DOHH2 (cell line): ENCODE measurements around the gene MYD88.

Experiments
- H3F3A ChIP-seq: fragments of 200-600 bp; sonication (generic), shearing (Covaris generic); 2 replicates; pipeline ENCODE4 v1.6.0; 2016; ENCODE audit warnings: antibody characterized with exemption, mild to moderate bottlenecking; ENCODE audit not compliant: control insufficient read depth, insufficient read depth
- H3K27ac ChIP-seq: fragments of 200-600 bp; sonication (generic); 2 replicates; pipeline ENCODE4 v1.5.1; 2014; ENCODE audit warnings: low read depth, mild to moderate bottlenecking, low read length, moderate library complexity
- H3K27me3 ChIP-seq: fragments of 200-600 bp; sonication (generic); 2 replicates; pipeline ENCODE4 v1.6.1; 2014; ENCODE audit warnings: mild to moderate bottlenecking, low read length, mixed read lengths; ENCODE audit not compliant: control insufficient read depth
- H3K36me3 ChIP-seq: fragments of 200-600 bp; sonication (generic); 2 replicates; pipeline ENCODE4 v1.6.1; 2014; ENCODE audit warnings: mild to moderate bottlenecking, low read length, moderate library complexity, mixed read lengths; ENCODE audit not compliant: control insufficient read depth
- H3K4me1 ChIP-seq: fragments of 200-600 bp; sonication (generic); 2 replicates; pipeline ENCODE4 v1.6.1; 2014; ENCODE audit warnings: mild to moderate bottlenecking, low read length, mixed read lengths; ENCODE audit not compliant: control insufficient read depth
- H3K4me2 ChIP-seq: fragments of 200-600 bp; sonication (generic); 2 replicates; pipeline ENCODE4 v1.6.0; 2014; ENCODE audit warnings: mild to moderate bottlenecking, low read length, moderate library complexity
- H3K4me3 ChIP-seq: fragments of 200-600 bp; sonication (generic); 2 replicates; pipeline ENCODE4 v1.5.1; 2014; ENCODE audit warnings: mild to moderate bottlenecking, low read length, mixed read lengths
- H3K79me2 ChIP-seq: fragments of 200-600 bp; sonication (generic); 2 replicates; pipeline ENCODE4 v1.6.1; 2014; ENCODE audit warnings: mild to moderate bottlenecking, low read length, mixed read lengths; ENCODE audit not compliant: control insufficient read depth
- H3K9me2 ChIP-seq: fragments of 200-600 bp; sonication (generic); replicated peaks from 2 replicates; pipeline ENCODE4 v1.6.1; 2014; ENCODE audit warnings: mild to moderate bottlenecking, low read length, mixed read lengths; ENCODE audit not compliant: control insufficient read depth
- H3K9me3 ChIP-seq: fragments of 200-600 bp; sonication (generic); 2 replicates; pipeline ENCODE4 v1.6.1; 2014; ENCODE audit warnings: antibody characterized with exemption, low read length, mixed read lengths; ENCODE audit not compliant: control insufficient read depth, insufficient read depth
- H4K20me1 ChIP-seq: fragments of 200-600 bp; sonication (generic); 2 replicates; pipeline ENCODE4 v1.6.0; 2014; ENCODE audit warnings: low read depth, mild to moderate bottlenecking, antibody characterized with exemption, low read length, moderate library complexity; ENCODE audit not compliant: control insufficient read depth, insufficient read depth
- CTCF ChIP-seq: fragments of 200-600 bp; sonication (generic); IDR thresholded peaks from one replicate; pipeline ENCODE4 v1.5.1; 2014; ENCODE audit warnings: antibody characterized with exemption, mild to moderate bottlenecking, low read depth, low read length; ENCODE audit not compliant: poor library complexity, severe bottlenecking
- EZH2phosphoT487 ChIP-seq: fragments of 200-600 bp; sonication (generic); IDR thresholded peaks from 2 replicates; pipeline ENCODE4 v1.6.1; 2017; ENCODE audit warnings: borderline replicate concordance, mild to moderate bottlenecking, antibody characterized with exemption, low read length, moderate library complexity, mixed read lengths

The MYD88 gene

GRCh38 chr3:38121832-38122461 is 16.5 kb upstream of the MYD88 start:
- no peak for TF ChIP-seq CTCF
- TF ChIP-seq EZH2phosphoT487: no peak
- peaks cover 45% of the 10 kb centered on the region for H3K36me3 ChIP-seq

GRCh38 chr3:38122712-38123290 is 15.7 kb upstream of the MYD88 start:
- H3K27me3 ChIP-seq: no peaks in the 10 kb centered on the region
- H3K4me3 ChIP-seq: no peak overlapping the region
- H3F3A ChIP-seq: peaks cover 3% of the 10 kb centered on the region
- H3K4me2 ChIP-seq: no peak overlapping the region
- H3K4me1 ChIP-seq: peaks cover 4% of the 10 kb centered on the region; the same call in 1 of the 2 replicates
- H3K9me2 ChIP-seq: no peaks in the 10 kb centered on the region
- no peak overlapping the region for H3K27ac ChIP-seq
- no peaks in the 10 kb centered on the region for H3K9me3 ChIP-seq
- H4K20me1 ChIP-seq: no peaks in the 10 kb centered on the region
- peaks cover 52% of the 10 kb centered on the region for H3K36me3 ChIP-seq
- no peaks in the 10 kb centered on the region for H3K79me2 ChIP-seq
- TF ChIP-seq EZH2phosphoT487: no peak
- TF ChIP-seq CTCF: no peak

More at GRCh38 chr3:38121832-38122461, 16.5 kb upstream of the MYD88 start:
- Histone ChIP-seq H3K27ac (no peak overlapping the region), H3K4me1 (peaks cover 4% of the 10 kb centered on the region; the same call in 1 of the 2 replicates), H3F3A (peaks cover 3% of the 10 kb centered on the region), H3K79me2 (no peaks in the 10 kb centered on the region), H3K4me3 (no peak overlapping the region), H4K20me1 (no peaks in the 10 kb centered on the region), H3K9me3 (no peaks in the 10 kb centered on the region), H3K9me2 (no peaks in the 10 kb centered on the region), H3K4me2 (no peak overlapping the region), H3K27me3 (no peaks in the 10 kb centered on the region)

GRCh38 chr3:38124324-38125122 is 13.9 kb upstream of the MYD88 start:
- Histone ChIP-seq H3K27me3 (no peaks in the 10 kb centered on the region), H4K20me1 (no peaks in the 10 kb centered on the region), H3K4me2 (no peak overlapping the region), H3F3A (peaks cover 3% of the 10 kb centered on the region), H3K27ac (no peak overlapping the region), H3K79me2 (no peaks in the 10 kb centered on the region), H3K9me3 (no peaks in the 10 kb centered on the region), H3K9me2 (no peaks in the 10 kb centered on the region), H3K4me1 (no peaks in the 10 kb centered on the region), H3K4me3 (no peak overlapping the region), H3K36me3 (peaks cover 65% of the 10 kb centered on the region)
- TF ChIP-seq EZH2phosphoT487: no peak
- no peak for TF ChIP-seq CTCF
